ENCODE data around the gene AZU1.

Gene AZU1

DNA sequence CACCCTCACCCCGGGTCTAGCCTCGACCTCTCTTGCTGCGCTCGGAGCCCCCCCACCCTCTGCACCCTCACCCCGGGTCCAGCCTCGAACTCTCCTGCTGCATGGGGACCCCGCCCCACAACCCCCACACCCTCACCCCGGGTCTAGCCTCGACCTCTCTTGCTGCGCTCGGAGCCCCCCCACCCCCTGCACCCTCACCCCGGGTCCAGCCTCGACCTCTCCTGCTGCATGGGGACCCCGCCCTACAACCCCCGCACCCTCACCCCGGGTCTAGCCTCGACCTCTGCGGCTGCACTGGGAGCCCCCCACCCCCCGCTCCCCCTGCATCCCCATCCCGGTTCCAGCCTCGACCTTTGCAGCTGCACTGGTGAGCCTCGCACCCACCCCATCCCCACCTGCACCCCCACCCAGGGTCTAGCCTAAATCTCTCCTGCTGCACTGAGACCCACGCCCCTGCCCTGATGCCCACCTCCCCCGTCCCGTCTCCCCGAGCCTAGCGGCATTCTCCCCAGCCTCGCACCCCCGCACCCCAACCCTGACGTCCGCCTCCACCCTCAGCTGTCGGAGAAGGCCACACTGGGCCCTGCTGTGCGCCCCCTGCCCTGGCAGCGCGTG is 33.6 kb downstream of the AZU1 start:
- H3K9ac ChIP-seq (ENCODE audit: low read depth, low read length, poor library complexity, severe bottlenecking), result no peak overlapping the region
- no peaks in the 10 kb centered on the region for H3K27me3 ChIP-seq (ENCODE audit: insufficient read depth, low read length, poor library complexity, severe bottlenecking)
- TF ChIP-seq EZH2phosphoT487 (IDR thresholded peaks at IDR 0.05; ENCODE audit: borderline replicate concordance), result no peak
- TF ChIP-seq, protein P1, sequence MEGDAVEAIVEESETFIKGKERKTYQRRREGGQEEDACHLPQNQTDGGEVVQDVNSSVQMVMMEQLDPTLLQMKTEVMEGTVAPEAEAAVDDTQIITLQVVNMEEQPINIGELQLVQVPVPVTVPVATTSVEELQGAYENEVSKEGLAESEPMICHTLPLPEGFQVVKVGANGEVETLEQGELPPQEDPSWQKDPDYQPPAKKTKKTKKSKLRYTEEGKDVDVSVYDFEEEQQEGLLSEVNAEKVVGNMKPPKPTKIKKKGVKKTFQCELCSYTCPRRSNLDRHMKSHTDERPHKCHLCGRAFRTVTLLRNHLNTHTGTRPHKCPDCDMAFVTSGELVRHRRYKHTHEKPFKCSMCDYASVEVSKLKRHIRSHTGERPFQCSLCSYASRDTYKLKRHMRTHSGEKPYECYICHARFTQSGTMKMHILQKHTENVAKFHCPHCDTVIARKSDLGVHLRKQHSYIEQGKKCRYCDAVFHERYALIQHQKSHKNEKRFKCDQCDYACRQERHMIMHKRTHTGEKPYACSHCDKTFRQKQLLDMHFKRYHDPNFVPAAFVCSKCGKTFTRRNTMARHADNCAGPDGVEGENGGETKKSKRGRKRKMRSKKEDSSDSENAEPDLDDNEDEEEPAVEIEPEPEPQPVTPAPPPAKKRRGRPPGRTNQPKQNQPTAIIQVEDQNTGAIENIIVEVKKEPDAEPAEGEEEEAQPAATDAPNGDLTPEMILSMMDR (conservative IDR thresholded peaks at IDR 0.05; ENCODE audit: low read length), result no peak
- no peaks in the 10 kb centered on the region for H4K20me1 ChIP-seq (ENCODE audit: insufficient read depth, low read length, poor library complexity, severe bottlenecking)
- no peaks in the 10 kb centered on the region for H3K9me2 ChIP-seq (replicated peaks; ENCODE audit: low read depth, low read length)
- no peaks in the 10 kb centered on the region for H3K9me3 ChIP-seq (ENCODE audit: insufficient read depth, low read depth, low read length)
- no peak overlapping the region for H3K4me2 ChIP-seq (ENCODE audit: low read depth, low read length, poor library complexity, severe bottlenecking)
- H3K4me1 ChIP-seq (ENCODE audit: insufficient read depth, low read length, poor library complexity, severe bottlenecking), result no peaks in the 10 kb centered on the region
- no peak overlapping the region for H2AFZ ChIP-seq (ENCODE audit: low read length)
- H3F3A ChIP-seq (ENCODE audit: low read depth), result no peaks in the 10 kb centered on the region
- no peaks in the 10 kb centered on the region for H3K79me2 ChIP-seq (ENCODE audit: insufficient read depth, low read length)
- no peaks in the 10 kb centered on the region for H3K36me3 ChIP-seq (ENCODE audit: insufficient read depth, low read length)
- H3K4me3 ChIP-seq (ENCODE audit: low read length, poor library complexity, severe bottlenecking), result no peak overlapping the region

DNA sequence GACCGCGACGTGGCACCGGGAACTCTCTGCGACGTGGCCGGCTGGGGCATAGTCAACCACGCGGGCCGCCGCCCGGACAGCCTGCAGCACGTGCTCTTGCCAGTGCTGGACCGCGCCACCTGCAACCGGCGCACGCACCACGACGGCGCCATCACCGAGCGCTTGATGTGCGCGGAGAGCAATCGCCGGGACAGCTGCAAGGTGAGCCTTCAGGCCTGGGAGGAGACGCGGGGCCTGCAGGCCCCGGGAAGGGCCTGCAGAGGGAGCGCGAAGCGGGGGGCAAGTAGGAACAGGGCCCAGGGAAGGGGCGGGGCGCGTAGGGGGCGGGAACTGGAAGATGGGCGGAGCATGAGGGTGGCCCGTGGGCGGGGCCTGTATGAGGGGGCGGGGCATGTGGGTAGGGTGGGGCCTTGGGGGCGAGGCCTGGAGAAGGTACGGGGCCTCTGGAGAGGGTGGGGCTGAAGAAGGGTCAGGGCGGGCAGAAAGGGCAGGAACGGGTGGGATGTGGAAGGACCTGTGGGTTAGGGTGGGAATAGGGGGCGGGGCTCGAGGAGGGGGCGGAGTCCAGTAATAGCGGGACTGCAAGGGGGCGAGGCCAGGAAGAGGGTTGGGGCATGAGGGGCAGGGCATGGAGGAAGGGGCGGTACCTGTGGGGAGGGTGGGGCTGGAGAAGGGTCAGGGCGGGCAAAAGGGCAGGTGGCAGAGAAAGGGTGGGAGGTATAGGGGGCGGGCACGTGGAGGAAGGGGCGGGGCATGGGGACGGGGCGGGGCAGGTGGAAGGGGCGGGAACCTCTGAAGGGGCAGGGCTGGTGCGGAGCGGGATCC is 34.3 kb downstream of the AZU1 start:
- no peak overlapping the region for H3K9ac ChIP-seq (ENCODE audit: low read depth, low read length, poor library complexity, severe bottlenecking)
- H3K9me2 ChIP-seq (replicated peaks; ENCODE audit: low read depth, low read length), result no peaks in the 10 kb centered on the region
- no peak for TF ChIP-seq EZH2phosphoT487 (IDR thresholded peaks at IDR 0.05; ENCODE audit: borderline replicate concordance)
- TF ChIP-seq, protein P1 (conservative IDR thresholded peaks at IDR 0.05; ENCODE audit: low read length), result no peak
- no peaks in the 10 kb centered on the region for H3K79me2 ChIP-seq (ENCODE audit: insufficient read depth, low read length)
- no peak overlapping the region for H3K4me3 ChIP-seq (ENCODE audit: low read length, poor library complexity, severe bottlenecking)
- H3F3A ChIP-seq (ENCODE audit: low read depth), result no peaks in the 10 kb centered on the region
- no peaks in the 10 kb centered on the region for H3K27me3 ChIP-seq (ENCODE audit: insufficient read depth, low read length, poor library complexity, severe bottlenecking)
- no peaks in the 10 kb centered on the region for H3K9me3 ChIP-seq (ENCODE audit: insufficient read depth, low read depth, low read length)
- no peak overlapping the region for H2AFZ ChIP-seq (ENCODE audit: low read length)
- H3K4me2 ChIP-seq (ENCODE audit: low read depth, low read length, poor library complexity, severe bottlenecking), result no peak overlapping the region
- no peaks in the 10 kb centered on the region for H3K4me1 ChIP-seq (ENCODE audit: insufficient read depth, low read length, poor library complexity, severe bottlenecking)
- H3K36me3 ChIP-seq (ENCODE audit: insufficient read depth, low read length), result no peaks in the 10 kb centered on the region
- H4K20me1 ChIP-seq (ENCODE audit: insufficient read depth, low read length, poor library complexity, severe bottlenecking), result no peaks in the 10 kb centered on the region

DNA sequence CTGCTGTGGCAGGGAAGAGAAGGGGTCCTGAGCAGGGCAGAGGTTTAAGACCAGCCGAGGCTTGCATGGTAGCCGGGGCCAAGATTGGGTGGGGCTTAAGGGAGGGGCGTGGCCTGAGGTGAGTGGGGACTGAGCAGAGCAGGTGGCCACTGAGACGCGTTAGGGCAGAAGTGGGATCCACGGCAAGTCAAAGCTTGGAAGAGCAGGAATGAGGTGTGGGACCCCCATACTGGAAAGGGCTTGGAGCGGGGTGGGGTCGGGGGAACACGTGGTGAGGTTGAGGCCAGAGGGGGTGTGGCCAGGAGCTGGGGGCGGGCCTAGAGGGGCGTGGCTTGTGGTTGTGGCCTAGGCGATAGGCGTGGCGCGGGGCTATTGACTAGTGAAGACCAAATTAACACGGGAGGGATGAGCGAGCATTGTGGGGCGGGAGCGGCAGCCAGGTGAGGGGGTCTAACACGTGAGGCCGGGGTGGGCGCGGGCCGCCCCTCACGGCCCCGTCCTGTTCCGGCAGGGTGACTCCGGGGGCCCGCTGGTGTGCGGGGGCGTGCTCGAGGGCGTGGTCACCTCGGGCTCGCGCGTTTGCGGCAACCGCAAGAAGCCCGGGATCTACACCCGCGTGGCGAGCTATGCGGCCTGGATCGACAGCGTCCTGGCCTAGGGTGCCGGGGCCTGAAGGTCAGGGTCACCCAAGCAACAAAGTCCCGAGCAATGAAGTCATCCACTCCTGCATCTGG is 35.1 kb downstream of the AZU1 start:
- no peak overlapping the region for H2AFZ ChIP-seq (ENCODE audit: low read length)
- H4K20me1 ChIP-seq (ENCODE audit: insufficient read depth, low read length, poor library complexity, severe bottlenecking), result no peaks in the 10 kb centered on the region
- no peaks in the 10 kb centered on the region for H3K27me3 ChIP-seq (ENCODE audit: insufficient read depth, low read length, poor library complexity, severe bottlenecking)
- no peaks in the 10 kb centered on the region for H3K9me2 ChIP-seq (replicated peaks; ENCODE audit: low read depth, low read length)
- no peaks in the 10 kb centered on the region for H3K79me2 ChIP-seq (ENCODE audit: insufficient read depth, low read length)
- no peaks in the 10 kb centered on the region for H3K4me1 ChIP-seq (ENCODE audit: insufficient read depth, low read length, poor library complexity, severe bottlenecking)
- H3K9me3 ChIP-seq (ENCODE audit: insufficient read depth, low read depth, low read length), result no peaks in the 10 kb centered on the region
- no peaks in the 10 kb centered on the region; the same call in 1 of the 2 replicates for H3K36me3 ChIP-seq (ENCODE audit: insufficient read depth, low read length)
- no peaks in the 10 kb centered on the region for H3F3A ChIP-seq (ENCODE audit: low read depth)
- no peak overlapping the region for H3K4me2 ChIP-seq (ENCODE audit: low read depth, low read length, poor library complexity, severe bottlenecking)
- no peak overlapping the region for H3K4me3 ChIP-seq (ENCODE audit: low read length, poor library complexity, severe bottlenecking)
- no peak overlapping the region for H3K9ac ChIP-seq (ENCODE audit: low read depth, low read length, poor library complexity, severe bottlenecking)
- TF ChIP-seq, protein P1 (conservative IDR thresholded peaks at IDR 0.05; ENCODE audit: low read length), result no peak
- no peak for TF ChIP-seq EZH2phosphoT487 (IDR thresholded peaks at IDR 0.05; ENCODE audit: borderline replicate concordance)

Data from Loucy (cell line).